ENCODE measurements around the gene GRM7.

GRM7 gene

DNA sequence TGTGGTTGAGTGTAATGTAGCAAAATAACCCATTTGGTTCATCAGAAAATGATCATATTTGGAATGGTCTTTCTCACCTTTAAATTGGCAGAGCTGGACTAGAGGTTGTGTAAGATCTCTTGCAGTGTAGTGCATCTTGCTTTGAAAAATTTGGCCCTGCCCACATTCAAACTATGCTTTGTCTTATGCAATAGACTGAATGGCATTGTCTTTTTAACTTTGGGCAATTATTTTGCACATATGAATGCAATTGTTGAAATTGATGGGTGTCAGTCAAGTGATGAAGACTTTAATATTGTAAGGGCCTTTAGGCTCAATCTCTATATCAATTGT, 381.4 kb downstream of the GRM7 start:
- ChIA-PET CTCF (no interaction called here), POLR2A (no interaction called here)
- no peak for TF ChIP-seq ZNF394 (tag by site-specific recombination; IDR thresholded peaks at IDR 0.05; ENCODE audit: borderline replicate concordance)
- TF ChIP-seq ZNF248 (tag by site-specific recombination; IDR thresholded peaks at IDR 0.05) = no peak

DNA sequence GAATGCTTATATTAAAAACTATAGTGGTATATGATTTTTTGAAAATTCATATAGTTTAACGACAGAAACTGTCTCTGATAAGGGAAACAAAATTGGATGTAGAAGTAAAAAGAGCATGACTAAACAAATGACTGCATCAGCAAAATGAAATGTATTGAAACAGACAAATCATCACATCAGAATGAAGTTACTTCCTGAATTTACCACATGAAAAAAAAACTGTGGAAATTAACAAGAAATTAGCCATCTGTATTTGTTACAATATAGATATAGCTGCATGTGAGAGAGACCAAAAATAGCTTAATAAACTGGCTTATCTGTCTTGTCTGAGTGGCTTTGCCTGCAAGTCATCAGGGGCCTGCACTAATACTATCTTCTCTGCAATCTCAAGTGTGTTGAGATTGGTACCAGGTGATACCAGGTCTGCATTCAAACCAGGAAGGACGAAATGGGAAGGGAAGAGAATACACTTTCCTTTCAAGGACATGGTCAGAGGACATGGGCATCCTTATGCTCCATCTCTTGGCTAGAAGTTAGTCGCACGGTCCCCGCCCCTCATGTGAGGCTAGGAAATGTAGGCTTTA, 388.7 kb downstream of the GRM7 start:
- no peak overlapping the region for H3K27ac ChIP-seq (ENCODE audit: extremely low read depth, low read depth, low read length)
- POLR2A ChIA-PET = no interaction called here
- CTCF ChIA-PET = no interaction called here
- no peak for TF ChIP-seq ZBTB7A (tag by site-specific recombination; IDR thresholded peaks at IDR 0.05; ENCODE audit: low read depth)
- TF ChIP-seq ZNF114 (tag by site-specific recombination; IDR thresholded peaks at IDR 0.05) = no peak
- no peak for TF ChIP-seq GLIS2 (tag by site-specific recombination; IDR thresholded peaks at IDR 0.05)
- TF ChIP-seq, protein P1, sequence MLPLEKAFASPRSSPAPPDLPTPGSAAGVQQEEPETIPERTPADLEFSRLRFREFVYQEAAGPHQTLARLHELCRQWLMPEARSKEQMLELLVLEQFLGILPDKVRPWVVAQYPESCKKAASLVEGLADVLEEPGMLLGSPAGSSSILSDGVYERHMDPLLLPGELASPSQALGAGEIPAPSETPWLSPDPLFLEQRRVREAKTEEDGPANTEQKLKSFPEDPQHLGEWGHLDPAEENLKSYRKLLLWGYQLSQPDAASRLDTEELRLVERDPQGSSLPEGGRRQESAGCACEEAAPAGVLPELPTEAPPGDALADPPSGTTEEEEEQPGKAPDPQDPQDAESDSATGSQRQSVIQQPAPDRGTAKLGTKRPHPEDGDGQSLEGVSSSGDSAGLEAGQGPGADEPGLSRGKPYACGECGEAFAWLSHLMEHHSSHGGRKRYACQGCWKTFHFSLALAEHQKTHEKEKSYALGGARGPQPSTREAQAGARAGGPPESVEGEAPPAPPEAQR (tag by site-specific recombination; IDR thresholded peaks at IDR 0.05) = no peak
- TF ChIP-seq, protein P2, sequence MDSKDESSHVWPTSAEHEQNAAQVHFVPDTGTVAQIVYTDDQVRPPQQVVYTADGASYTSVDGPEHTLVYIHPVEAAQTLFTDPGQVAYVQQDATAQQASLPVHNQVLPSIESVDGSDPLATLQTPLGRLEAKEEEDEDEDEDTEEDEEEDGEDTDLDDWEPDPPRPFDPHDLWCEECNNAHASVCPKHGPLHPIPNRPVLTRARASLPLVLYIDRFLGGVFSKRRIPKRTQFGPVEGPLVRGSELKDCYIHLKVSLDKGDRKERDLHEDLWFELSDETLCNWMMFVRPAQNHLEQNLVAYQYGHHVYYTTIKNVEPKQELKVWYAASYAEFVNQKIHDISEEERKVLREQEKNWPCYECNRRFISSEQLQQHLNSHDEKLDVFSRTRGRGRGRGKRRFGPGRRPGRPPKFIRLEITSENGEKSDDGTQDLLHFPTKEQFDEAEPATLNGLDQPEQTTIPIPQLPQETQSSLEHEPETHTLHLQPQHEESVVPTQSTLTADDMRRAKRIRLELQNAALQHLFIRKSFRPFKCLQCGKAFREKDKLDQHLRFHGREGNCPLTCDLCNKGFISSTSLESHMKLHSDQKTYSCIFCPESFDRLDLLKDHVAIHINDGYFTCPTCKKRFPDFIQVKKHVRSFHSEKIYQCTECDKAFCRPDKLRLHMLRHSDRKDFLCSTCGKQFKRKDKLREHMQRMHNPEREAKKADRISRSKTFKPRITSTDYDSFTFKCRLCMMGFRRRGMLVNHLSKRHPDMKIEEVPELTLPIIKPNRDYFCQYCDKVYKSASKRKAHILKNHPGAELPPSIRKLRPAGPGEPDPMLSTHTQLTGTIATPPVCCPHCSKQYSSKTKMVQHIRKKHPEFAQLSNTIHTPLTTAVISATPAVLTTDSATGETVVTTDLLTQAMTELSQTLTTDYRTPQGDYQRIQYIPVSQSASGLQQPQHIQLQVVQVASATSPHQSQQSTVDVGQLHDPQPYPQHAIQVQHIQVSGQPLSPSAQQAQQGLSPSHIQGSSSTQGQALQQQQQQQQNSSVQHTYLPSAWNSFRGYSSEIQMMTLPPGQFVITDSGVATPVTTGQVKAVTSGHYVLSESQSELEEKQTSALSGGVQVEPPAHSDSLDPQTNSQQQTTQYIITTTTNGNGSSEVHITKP (tag by site-specific recombination; IDR thresholded peaks at IDR 0.05) = no peak
- no peak for TF ChIP-seq ZNF324 (tag by site-specific recombination; IDR thresholded peaks at IDR 0.05)
- TF ChIP-seq, protein P3, sequence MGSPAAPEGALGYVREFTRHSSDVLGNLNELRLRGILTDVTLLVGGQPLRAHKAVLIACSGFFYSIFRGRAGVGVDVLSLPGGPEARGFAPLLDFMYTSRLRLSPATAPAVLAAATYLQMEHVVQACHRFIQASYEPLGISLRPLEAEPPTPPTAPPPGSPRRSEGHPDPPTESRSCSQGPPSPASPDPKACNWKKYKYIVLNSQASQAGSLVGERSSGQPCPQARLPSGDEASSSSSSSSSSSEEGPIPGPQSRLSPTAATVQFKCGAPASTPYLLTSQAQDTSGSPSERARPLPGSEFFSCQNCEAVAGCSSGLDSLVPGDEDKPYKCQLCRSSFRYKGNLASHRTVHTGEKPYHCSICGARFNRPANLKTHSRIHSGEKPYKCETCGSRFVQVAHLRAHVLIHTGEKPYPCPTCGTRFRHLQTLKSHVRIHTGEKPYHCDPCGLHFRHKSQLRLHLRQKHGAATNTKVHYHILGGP (tag by site-specific recombination; IDR thresholded peaks at IDR 0.05) = no peak
- TF ChIP-seq, protein P4, sequence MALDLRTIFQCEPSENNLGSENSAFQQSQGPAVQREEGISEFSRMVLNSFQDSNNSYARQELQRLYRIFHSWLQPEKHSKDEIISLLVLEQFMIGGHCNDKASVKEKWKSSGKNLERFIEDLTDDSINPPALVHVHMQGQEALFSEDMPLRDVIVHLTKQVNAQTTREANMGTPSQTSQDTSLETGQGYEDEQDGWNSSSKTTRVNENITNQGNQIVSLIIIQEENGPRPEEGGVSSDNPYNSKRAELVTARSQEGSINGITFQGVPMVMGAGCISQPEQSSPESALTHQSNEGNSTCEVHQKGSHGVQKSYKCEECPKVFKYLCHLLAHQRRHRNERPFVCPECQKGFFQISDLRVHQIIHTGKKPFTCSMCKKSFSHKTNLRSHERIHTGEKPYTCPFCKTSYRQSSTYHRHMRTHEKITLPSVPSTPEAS (tag by site-specific recombination; IDR thresholded peaks at IDR 0.05) = no peak
- no peak for TF ChIP-seq ZNF266 (tag by site-specific recombination; IDR thresholded peaks at IDR 0.05; ENCODE audit: low read depth)
- no peak for TF ChIP-seq ZSCAN23 (tag by site-specific recombination; IDR thresholded peaks at IDR 0.05)
- TF ChIP-seq SCRT1 (tag by site-specific recombination; IDR thresholded peaks at IDR 0.05; ENCODE audit: borderline replicate concordance) = no peak
- no peak for TF ChIP-seq ZNF19 (tag by site-specific recombination; IDR thresholded peaks at IDR 0.05; ENCODE audit: low read depth)
- no peak for TF ChIP-seq BCL11A (tag by site-specific recombination; IDR thresholded peaks at IDR 0.05; ENCODE audit: low read depth)
- H3K36me3 ChIP-seq (ENCODE audit: control insufficient read depth in 2 of 2, insufficient read depth in 1 of 2, low read length in 2 of 2) = no peaks in the 10 kb centered on the region
- H3K9me3 ChIP-seq (ENCODE audit: control insufficient read depth, insufficient read depth, low read depth, low read length) = no peaks in the 10 kb centered on the region
- H3K4me3 ChIP-seq (ENCODE audit: low read depth, low read length) = no peak overlapping the region
- no peaks in the 10 kb centered on the region for H3K4me1 ChIP-seq (ENCODE audit: control insufficient read depth, insufficient read depth, low read length)

More for the DNA sequence above, 381.4 kb downstream of the GRM7 start:
- Histone ChIP-seq H3K4me1 (ENCODE audit: control insufficient read depth, insufficient read depth, low read length) (no peaks in the 10 kb centered on the region), H3K27ac (ENCODE audit: extremely low read depth, low read depth, low read length) (no peak overlapping the region), H3K4me3 (ENCODE audit: low read depth, low read length) (no peak overlapping the region), H3K36me3 (ENCODE audit: control insufficient read depth in 2 of 2, insufficient read depth in 1 of 2, low read length in 2 of 2) (no peaks in the 10 kb centered on the region), H3K9me3 (ENCODE audit: control insufficient read depth, insufficient read depth, low read depth, low read length) (no peaks in the 10 kb centered on the region)
